ENCODE measurements around the gene ENTREP1.

ENTREP1 gene

DNA sequence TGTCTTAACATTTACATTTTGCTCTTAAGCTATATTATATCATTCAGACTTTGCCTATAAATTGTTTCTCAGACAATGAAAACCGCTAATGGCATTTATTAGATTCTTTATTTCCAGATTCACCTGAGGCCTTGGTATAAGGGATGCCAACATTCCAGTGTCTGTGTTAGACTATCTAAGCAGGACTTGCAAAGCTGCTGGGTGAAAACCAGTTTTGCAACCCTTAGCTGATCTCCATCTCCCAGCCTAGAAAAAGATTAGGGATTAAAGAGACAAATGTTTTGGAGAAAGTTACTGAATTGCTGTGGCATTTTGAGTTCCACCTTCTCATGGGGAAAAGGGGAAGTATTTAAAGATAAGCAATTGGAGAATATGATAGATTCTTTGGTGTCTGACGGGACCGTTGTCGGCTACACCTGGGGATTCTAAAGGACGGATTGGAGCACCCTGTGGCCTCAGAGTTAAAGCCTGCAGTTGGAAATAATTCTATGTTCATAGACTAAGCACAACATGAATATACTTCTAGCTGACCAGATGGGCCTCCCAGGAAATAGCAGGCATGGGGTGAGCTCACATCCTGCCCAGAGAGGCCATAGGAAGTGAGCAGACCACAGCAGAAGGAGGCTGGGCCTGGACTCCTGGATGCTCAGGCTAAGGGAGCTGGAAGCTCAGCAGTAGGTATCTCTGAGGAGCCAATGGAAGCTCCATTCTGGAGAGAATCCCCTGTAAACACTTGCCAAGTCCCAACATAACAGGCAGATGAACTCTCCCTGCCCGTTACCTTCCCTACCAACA is 21.8 kb downstream of the ENTREP1 start:
- TF ChIP-seq, protein P1, sequence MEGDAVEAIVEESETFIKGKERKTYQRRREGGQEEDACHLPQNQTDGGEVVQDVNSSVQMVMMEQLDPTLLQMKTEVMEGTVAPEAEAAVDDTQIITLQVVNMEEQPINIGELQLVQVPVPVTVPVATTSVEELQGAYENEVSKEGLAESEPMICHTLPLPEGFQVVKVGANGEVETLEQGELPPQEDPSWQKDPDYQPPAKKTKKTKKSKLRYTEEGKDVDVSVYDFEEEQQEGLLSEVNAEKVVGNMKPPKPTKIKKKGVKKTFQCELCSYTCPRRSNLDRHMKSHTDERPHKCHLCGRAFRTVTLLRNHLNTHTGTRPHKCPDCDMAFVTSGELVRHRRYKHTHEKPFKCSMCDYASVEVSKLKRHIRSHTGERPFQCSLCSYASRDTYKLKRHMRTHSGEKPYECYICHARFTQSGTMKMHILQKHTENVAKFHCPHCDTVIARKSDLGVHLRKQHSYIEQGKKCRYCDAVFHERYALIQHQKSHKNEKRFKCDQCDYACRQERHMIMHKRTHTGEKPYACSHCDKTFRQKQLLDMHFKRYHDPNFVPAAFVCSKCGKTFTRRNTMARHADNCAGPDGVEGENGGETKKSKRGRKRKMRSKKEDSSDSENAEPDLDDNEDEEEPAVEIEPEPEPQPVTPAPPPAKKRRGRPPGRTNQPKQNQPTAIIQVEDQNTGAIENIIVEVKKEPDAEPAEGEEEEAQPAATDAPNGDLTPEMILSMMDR (IDR thresholded peaks at IDR 0.05) = no peak
- Histone ChIP-seq H3K36me3 (no peaks in the 10 kb centered on the region), H3K9me3 (no peaks in the 10 kb centered on the region), H3K27ac (no peak overlapping the region), H3K4me1 (peaks cover 0 to 16% (median 0%) of the 10 kb centered on the region in 4 donors), H3K27me3 (no peaks in the 10 kb centered on the region), H3K4me3 (no peak overlapping the region)
- intact Hi-C loops (cut with DNase I; ENCODE audit: low total_unique reads) = no loop called here
- DNase-seq = no peak

DNA sequence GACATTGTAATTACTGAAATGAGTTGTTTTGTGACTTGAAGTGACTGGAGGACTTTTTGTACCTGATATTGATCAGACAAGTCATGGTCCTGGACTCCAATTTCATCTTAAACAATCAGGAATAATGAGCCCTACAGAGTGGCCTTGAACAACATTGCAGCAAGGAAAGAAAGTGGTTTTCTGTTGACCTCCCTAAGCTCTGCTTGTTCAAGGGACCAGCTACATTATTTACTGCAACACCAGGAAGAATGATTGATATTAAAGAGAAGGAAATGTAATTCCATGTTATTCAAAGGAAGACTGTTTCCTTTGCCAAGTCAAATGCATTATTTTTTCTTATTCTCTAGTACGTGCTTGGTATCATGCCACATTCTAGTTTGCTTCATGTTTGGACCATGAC is 22.6 kb downstream of the ENTREP1 start:
- Histone ChIP-seq H3K9me3 (no peaks in the 10 kb centered on the region), H3K4me1 (peaks cover 0 to 16% (median 0%) of the 10 kb centered on the region in 4 donors), H3K27me3 (no peaks in the 10 kb centered on the region), H3K4me3 (no peak overlapping the region), H3K36me3 (no peaks in the 10 kb centered on the region), H3K27ac (no peak overlapping the region)
- no peak for DNase-seq
- TF ChIP-seq, protein P1 (IDR thresholded peaks at IDR 0.05) = no peak
- intact Hi-C loops (cut with DNase I; ENCODE audit: low total_unique reads) = no loop called here

- H3K9me3 ChIP-seq = no peaks in the 10 kb centered on the region
- no peaks in the 10 kb centered on the region for H3K27me3 ChIP-seq
- TF ChIP-seq, protein P1 (IDR thresholded peaks at IDR 0.05) = no peak
- no peak overlapping the region for H3K27ac ChIP-seq
- intact Hi-C loops (cut with DNase I; ENCODE audit: low total_unique reads) = no loop called here
- no peaks in the 10 kb centered on the region for H3K36me3 ChIP-seq
- DNase-seq = no peak
- H3K4me1 ChIP-seq = peaks cover 0 to 19% (median 4%) of the 10 kb centered on the region in 4 donors
- no peak overlapping the region for H3K4me3 ChIP-seq
Observed at GRCh38 chr9:69351227-69351626, 26.2 kb downstream of the ENTREP1 start.

- Histone ChIP-seq H3K4me1 (peaks cover 0 to 23% (median 14%) of the 10 kb centered on the region in 4 donors), H3K27me3 (no peaks in the 10 kb centered on the region), H3K36me3 (no peaks in the 10 kb centered on the region), H3K9me3 (no peaks in the 10 kb centered on the region), H3K4me3 (no peak overlapping the region), H3K27ac (no peak overlapping the region)
- TF ChIP-seq, protein P1 (IDR thresholded peaks at IDR 0.05) = no peak
- intact Hi-C loops (cut with DNase I; ENCODE audit: low total_unique reads) = no loop called here
- no peak for DNase-seq
Observed at GRCh38 chr9:69355232-69355631, 30.2 kb downstream of the ENTREP1 start.

DNA sequence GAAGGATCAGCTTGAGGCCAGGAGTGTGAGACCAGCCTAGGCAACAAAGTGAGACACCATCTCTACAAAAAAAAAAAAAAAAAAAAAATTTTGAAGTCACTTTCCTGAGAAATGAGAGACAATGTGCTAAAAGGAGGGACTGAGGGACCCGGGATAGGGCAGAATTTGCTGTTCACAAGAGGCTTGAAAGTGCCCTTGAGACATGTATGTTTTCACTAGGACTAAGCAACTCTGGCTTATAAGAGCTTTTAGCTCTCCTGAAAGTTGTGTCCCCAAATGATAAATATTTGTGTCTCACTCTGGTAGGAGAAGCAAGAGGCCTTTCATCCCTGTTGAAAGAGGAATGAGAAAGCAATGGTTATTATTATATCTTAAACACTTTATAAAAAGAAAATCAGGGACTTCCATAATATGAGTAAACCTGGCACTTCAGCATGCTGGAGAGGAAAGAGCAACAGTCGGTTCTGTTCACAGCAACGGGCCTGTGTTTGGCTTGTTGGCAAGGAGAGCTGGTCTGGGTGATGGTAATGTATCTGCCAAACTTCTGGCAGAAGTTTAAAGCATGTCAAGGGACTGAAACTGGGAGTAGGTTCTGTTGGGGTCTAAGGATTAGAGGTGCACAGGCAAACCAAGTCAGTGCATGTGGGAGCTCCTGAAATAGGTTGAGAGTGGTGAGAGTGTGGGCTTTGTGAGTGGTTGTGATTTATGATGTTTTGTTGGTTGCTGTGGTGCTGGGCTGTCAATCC is 32.2 kb downstream of the ENTREP1 start:
- Histone ChIP-seq H3K4me3 (no peak overlapping the region), H3K9me3 (no peaks in the 10 kb centered on the region), H3K27ac (peak overlapping the region; percentile 42 to 52), H3K27me3 (no peaks in the 10 kb centered on the region), H3K36me3 (no peaks in the 10 kb centered on the region), H3K4me1 (peaks cover 0 to 23% (median 14%) of the 10 kb centered on the region in 4 donors)
- intact Hi-C loops (cut with DNase I; ENCODE audit: low total_unique reads) = no loop called here
- no peak for DNase-seq
- TF ChIP-seq, protein P1 (IDR thresholded peaks at IDR 0.05) = no peak
